B cell (primary cell): ENCODE data around the gene NMNAT2. TPM values are rescaled to one million over a fixed set of nuclear protein-coding genes. Genes with fewer than 3 reads are reported as not detected.

Experiments
- ATAC-seq: fragments of 200-7000 bp; cut with Tn5 transposase; one replicate; pipeline ENCODE4 v1.10.0; 2021; ENCODE audit warnings: low read depth, mild to moderate bottlenecking, moderate number of reproducible peaks, moderate library complexity
- CTCF ChIA-PET: fragments of 350-600 bp; sonication (Branson Sonifier 250); formaldehyde crosslinking; loops from one replicate; lab custom pipeline; 2021; ENCODE audit warnings: antibody characterized with exemption, inconsistent platforms; lab: Charles Lee
- POLR2A ChIA-PET: fragments of 350-600 bp; sonication (Branson Sonifier 250); formaldehyde crosslinking; loops from one replicate; lab custom pipeline; 2021; ENCODE audit warnings: antibody characterized with exemption; lab: Charles Lee
- DNase-seq: peaks from one replicate; pipeline ENCODE4 v3.0.0; 2013
- H2AFZ ChIP-seq: 2 replicates; pipeline ENCODE4 v1.6.1; 2012; ENCODE audit warnings: mild to moderate bottlenecking, low read depth, low read length; ENCODE audit not compliant: insufficient read depth, poor library complexity, severe bottlenecking
- H3K27ac ChIP-seq, 2 donors: 1 replicate in 1 of 2; 2 replicates in 1 of 2; pipeline ENCODE4 v1.5.1; 2012 to 2013; ENCODE audit warnings: low read length in 2 of 2, mild to moderate bottlenecking in 2 of 2, moderate library complexity in 1 of 2
- H3K27me3 ChIP-seq, 4 experiments: fragments of 200-600 bp in 1 of 4; sonication (generic) in 1 of 4; replicated peaks in 1 of 4; 1 replicate in 2 of 4; 2 replicates in 2 of 4; pipeline versions ENCODE4 v1.6.1 to v1.7.0; 2013 to 2016; ENCODE audit warnings: low read length in 3 of 4, mild to moderate bottlenecking in 2 of 4, mixed read lengths in 1 of 4, moderate library complexity in 1 of 4; ENCODE audit not compliant: insufficient read depth in 4 of 4, control insufficient read depth in 3 of 4; ENCODE audit errors: control extremely low read depth in 1 of 4
- H3K36me3 ChIP-seq, 2 experiments: replicated peaks in 1 of 2; 1 replicate in 1 of 2; 2 replicates in 1 of 2; pipeline versions ENCODE4 v1.6.1 to v1.7.1; 2013; ENCODE audit warnings: low read length in 1 of 2; ENCODE audit not compliant: insufficient read depth in 2 of 2, control insufficient read depth in 1 of 2; ENCODE audit errors: control extremely low read depth in 1 of 2, extremely low read depth in 1 of 2
- H3K4me1 ChIP-seq, 2 donors: fragments of 200-600 bp in 1 of 2; sonication (generic) in 1 of 2; 1 replicate in 1 of 2; 2 replicates in 1 of 2; pipeline versions ENCODE4 v1.5.1 to v1.6.1; 2013 to 2017; ENCODE audit warnings: low read length in 2 of 2; ENCODE audit not compliant: control insufficient read depth in 2 of 2, insufficient read depth in 2 of 2
- H3K4me2 ChIP-seq: replicated peaks from 2 replicates; pipeline ENCODE3; 2012; ENCODE audit warnings: mild to moderate bottlenecking, low read depth, low read length; ENCODE audit not compliant: poor library complexity, severe bottlenecking
- H3K4me3 ChIP-seq, 5 experiments: fragments of 200-600 bp in 1 of 5; sonication (generic) in 1 of 5; 1 replicate in 3 of 5; 2 replicates in 2 of 5; pipeline versions ENCODE4 v1.5.1 to v1.7.0; 2011 to 2016; ENCODE audit warnings: low read length in 4 of 5, mild to moderate bottlenecking in 4 of 5, low read depth in 2 of 5, control low read depth in 1 of 5, moderate library complexity in 1 of 5; ENCODE audit not compliant: insufficient read depth in 1 of 5; ENCODE audit errors: control extremely low read depth in 1 of 5, extremely low read depth in 1 of 5
- H3K79me2 ChIP-seq: fragments of 200-600 bp; sonication (generic); one replicate; pipeline ENCODE4 v1.6.0; 2016; ENCODE audit warnings: low read length; ENCODE audit not compliant: control insufficient read depth, insufficient read depth
- H3K9ac ChIP-seq: fragments of 200-600 bp; sonication (generic); 2 replicates; pipeline ENCODE4 v1.6.1; 2017; ENCODE audit warnings: mild to moderate bottlenecking, low read length, moderate library complexity
- H3K9me3 ChIP-seq, 3 donors: one replicate each; pipeline versions ENCODE4 v1.6.1 to v1.7.1; 2013; ENCODE audit warnings: low read length in 2 of 3; ENCODE audit not compliant: control insufficient read depth in 2 of 3, insufficient read depth in 1 of 3; ENCODE audit errors: control extremely low read depth in 1 of 3
- H4K20me1 ChIP-seq: 2 replicates; pipeline ENCODE4 v1.6.0; 2012; ENCODE audit warnings: mild to moderate bottlenecking, low read length; ENCODE audit not compliant: insufficient read depth, control insufficient read depth, poor library complexity, severe bottlenecking
- H3K27ac Mint-ChIP-seq: one replicate; pipeline ENCODE4 v1.8.0; 2021; ENCODE audit warnings: mixed read lengths
- H3K27me3 Mint-ChIP-seq: one replicate; pipeline ENCODE4 v1.8.0; 2021; ENCODE audit warnings: mixed read lengths
- H3K4me1 Mint-ChIP-seq: one replicate; pipeline ENCODE4 v1.8.0; 2021; ENCODE audit warnings: mixed read lengths
- H3K4me3 Mint-ChIP-seq: one replicate; pipeline ENCODE4 v1.8.0; 2021; ENCODE audit warnings: mixed read lengths
- H3K9me3 Mint-ChIP-seq: one replicate; pipeline ENCODE4 v1.8.0; 2022; ENCODE audit warnings: mixed read lengths; ENCODE audit not compliant: insufficient read depth
- EZH2 ChIP-seq: IDR thresholded peaks from 2 replicates; pipeline ENCODE4 v1.6.1; 2012; ENCODE audit warnings: borderline replicate concordance, low read depth, mild to moderate bottlenecking, moderate library complexity, low read length; ENCODE audit not compliant: insufficient read depth, poor library complexity, severe bottlenecking
- WGBS: methylation state at CpG from one replicate; pipeline ENCODE4 v1.1.5; 2013; ENCODE audit warnings: missing lambda C conversion rate; ENCODE audit not compliant: insufficient coverage; 5-methylcytosine and 5-hydroxymethylcytosine counted together
- intact Hi-C: fragments of 100-400 bp; cut with micrococcal nuclease; formaldehyde crosslinking; loops from one replicate; pipeline ENCODE4 v1.10.0; 2022
- polyA plus RNA-seq: library from polyadenylated mRNA; depleted of rRNA; stranded (reverse); fragments of >200 nt; gene quantifications from 2 replicates; pipeline ENCODE4 v1.2.3, GENCODE V29; 2012
- total RNA-seq, 2 donors: library from RNA; stranded (reverse); fragments of 120-200 nt in 1 of 2; gene quantifications; 1 replicate in 1 of 2; 2 replicates in 1 of 2; pipeline versions ENCODE4 v1.2.3 to v1.2.4, GENCODE V29; 2013 to 2022
- TF ChIP-seq, protein P1 (sequence below): fragments of 200-600 bp; IDR thresholded peaks from one replicate; pipeline ENCODE4 v1.8.0; 2022; ENCODE audit warnings: antibody characterized with exemption, mild to moderate bottlenecking

NMNAT2 gene
- total and polyA plus RNA-seq, 2 donors (not counting 1 experiment from before 2014, with no cell fraction given), result not detected

DNA sequence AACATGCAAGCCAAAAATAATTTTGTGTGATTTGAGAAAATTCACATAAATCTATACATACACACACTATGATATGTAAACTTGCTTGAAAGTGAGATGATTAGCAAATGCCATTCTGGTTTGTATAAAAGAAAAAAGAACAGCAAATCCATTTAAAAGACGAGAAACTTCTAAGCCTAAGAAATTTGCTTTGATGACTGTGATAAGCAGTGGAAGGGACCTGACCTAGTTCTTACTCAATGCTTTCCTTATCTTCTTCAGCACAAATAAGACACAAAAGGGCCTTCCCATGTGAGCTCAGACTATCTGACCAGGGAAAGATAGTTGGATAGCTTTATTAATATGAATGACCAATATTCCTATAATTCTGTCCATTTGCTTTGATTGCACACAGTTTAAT is 25.3 kb upstream of the NMNAT2 start:
- Histone ChIP-seq H3K4me2 (no peak overlapping the region), H3K9ac (no peak overlapping the region), H3K9me3 (no peaks in the 10 kb centered on the region), H3K36me3 (no peaks in the 10 kb centered on the region), H4K20me1 (no peaks in the 10 kb centered on the region), H2AFZ (no peak overlapping the region), H3K27ac (no peak overlapping the region), H3K4me1 (no peaks in the 10 kb centered on the region), H3K4me3 (no peak overlapping the region), H3K79me2 (no peaks in the 10 kb centered on the region), H3K27me3 (peaks cover 0 to 4% (median 0%) of the 10 kb centered on the region in 4 experiments)
- POLR2A ChIA-PET, result no interaction called here
- Mint-ChIP-seq H3K4me3 (no peak overlapping the region), H3K9me3 (no peaks in the 10 kb centered on the region), H3K4me1 (no peaks in the 10 kb centered on the region), H3K27ac (no peak overlapping the region), H3K27me3 (peaks cover 3% of the 10 kb centered on the region)
- WGBS, result no CpG with 5 or more reads among the region's 1 CpG
- intact Hi-C loops, result no loop called here
- CTCF ChIA-PET, result no interaction called here
- DNase-seq (no peak), ATAC-seq (no peak)
- no peak for TF ChIP-seq EZH2
- TF ChIP-seq, protein P1, sequence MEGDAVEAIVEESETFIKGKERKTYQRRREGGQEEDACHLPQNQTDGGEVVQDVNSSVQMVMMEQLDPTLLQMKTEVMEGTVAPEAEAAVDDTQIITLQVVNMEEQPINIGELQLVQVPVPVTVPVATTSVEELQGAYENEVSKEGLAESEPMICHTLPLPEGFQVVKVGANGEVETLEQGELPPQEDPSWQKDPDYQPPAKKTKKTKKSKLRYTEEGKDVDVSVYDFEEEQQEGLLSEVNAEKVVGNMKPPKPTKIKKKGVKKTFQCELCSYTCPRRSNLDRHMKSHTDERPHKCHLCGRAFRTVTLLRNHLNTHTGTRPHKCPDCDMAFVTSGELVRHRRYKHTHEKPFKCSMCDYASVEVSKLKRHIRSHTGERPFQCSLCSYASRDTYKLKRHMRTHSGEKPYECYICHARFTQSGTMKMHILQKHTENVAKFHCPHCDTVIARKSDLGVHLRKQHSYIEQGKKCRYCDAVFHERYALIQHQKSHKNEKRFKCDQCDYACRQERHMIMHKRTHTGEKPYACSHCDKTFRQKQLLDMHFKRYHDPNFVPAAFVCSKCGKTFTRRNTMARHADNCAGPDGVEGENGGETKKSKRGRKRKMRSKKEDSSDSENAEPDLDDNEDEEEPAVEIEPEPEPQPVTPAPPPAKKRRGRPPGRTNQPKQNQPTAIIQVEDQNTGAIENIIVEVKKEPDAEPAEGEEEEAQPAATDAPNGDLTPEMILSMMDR, result no peak

DNA sequence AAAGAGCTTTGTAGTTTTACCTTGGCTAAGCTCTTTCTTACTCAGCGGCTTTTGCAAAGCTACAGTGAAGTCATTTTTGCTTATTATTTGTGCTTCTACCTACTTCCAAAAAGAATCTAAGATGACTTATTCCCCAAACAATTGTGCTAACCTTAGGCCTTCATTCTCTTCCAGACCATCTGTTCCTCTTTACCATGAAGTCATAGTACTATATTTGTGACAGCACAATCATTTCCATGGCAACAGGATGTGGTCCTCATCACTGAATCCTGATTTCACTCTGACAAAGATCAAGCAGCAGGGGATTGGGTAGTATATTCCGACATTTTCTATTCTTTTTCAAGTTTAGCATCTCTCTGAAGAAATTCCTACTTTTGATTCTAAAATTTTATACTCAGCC is 24.8 kb upstream of the NMNAT2 start:
- H3K9ac ChIP-seq, result no peak overlapping the region
- no CpG with 5 or more reads among the region's 2 CpGs for WGBS
- no peaks in the 10 kb centered on the region for H3K4me1 ChIP-seq
- H3K27me3 Mint-ChIP-seq, result peaks cover 3% of the 10 kb centered on the region
- ATAC-seq, result no peak
- POLR2A ChIA-PET, result no interaction called here
- H3K4me1 Mint-ChIP-seq, result no peaks in the 10 kb centered on the region
- CTCF ChIA-PET, result interaction anchor here (1.3 kb wide), 1 partner anchor 161 kb away, joined by 3 read pairs; no protein-coding TSS in a partner anchor
- no peak overlapping the region for H2AFZ ChIP-seq
- no peaks in the 10 kb centered on the region for H3K9me3 ChIP-seq
- H3K4me3 Mint-ChIP-seq, result no peak overlapping the region
- no peaks in the 10 kb centered on the region for H3K36me3 ChIP-seq
- no peak overlapping the region for H3K4me2 ChIP-seq
- H3K27ac ChIP-seq, result no peak overlapping the region
- peaks cover 0 to 4% (median 0%) of the 10 kb centered on the region in 4 experiments for H3K27me3 ChIP-seq
- TF ChIP-seq, protein P1, result no peak
- no peak for TF ChIP-seq EZH2
- no peak overlapping the region for H3K27ac Mint-ChIP-seq
- H3K4me3 ChIP-seq, result no peak overlapping the region
- no peaks in the 10 kb centered on the region for H4K20me1 ChIP-seq
- no peak for DNase-seq
- no peaks in the 10 kb centered on the region for H3K9me3 Mint-ChIP-seq
- intact Hi-C loops, result no loop called here
- no peaks in the 10 kb centered on the region for H3K79me2 ChIP-seq
